Liver (tissue), 9 donors: ENCODE data around the gene PIGK. TPM values are rescaled to one million over a fixed set of nuclear protein-coding genes. Genes with fewer than 3 reads are reported as not detected.

Experiments
- DNase-seq: peaks from one replicate; pipeline ENCODE4 v3.0.0-alpha.2; 2017; ENCODE audit warnings: low spot score
- H3K27ac ChIP-seq, 2 donors: one replicate each; pipeline ENCODE4 v1.7.0; 2013; ENCODE audit warnings: inconsistent platforms in 2 of 2, low read length in 2 of 2, control low read depth in 1 of 2, low read depth in 1 of 2, mild to moderate bottlenecking in 1 of 2
- H3K27me3 ChIP-seq, 4 donors: one replicate each; pipeline versions ENCODE4 v1.6.1 to v1.7.0; 2013; ENCODE audit warnings: low read length in 3 of 4, inconsistent platforms in 1 of 4, mild to moderate bottlenecking in 1 of 4, moderate library complexity in 1 of 4; ENCODE audit not compliant: control insufficient read depth in 4 of 4, insufficient read depth in 4 of 4
- H3K36me3 ChIP-seq, 4 donors: one replicate each; pipeline versions ENCODE4 v1.6.1 to v1.7.0; 2013; ENCODE audit warnings: low read length in 3 of 4, mild to moderate bottlenecking in 3 of 4, low read depth in 1 of 4, moderate library complexity in 1 of 4; ENCODE audit not compliant: control insufficient read depth in 4 of 4, insufficient read depth in 3 of 4
- H3K4me1 ChIP-seq, 4 donors: one replicate each; pipeline versions ENCODE4 v1.6.1 to v1.7.0; 2013; ENCODE audit warnings: low read length in 3 of 4, mild to moderate bottlenecking in 3 of 4, moderate library complexity in 1 of 4; ENCODE audit not compliant: control insufficient read depth in 4 of 4, insufficient read depth in 4 of 4
- H3K4me3 ChIP-seq, 3 donors: one replicate each; pipeline versions ENCODE4 v1.6.1 to v1.7.0; 2013; ENCODE audit warnings: low read length in 3 of 3, control low read depth in 1 of 3, low read depth in 1 of 3, mild to moderate bottlenecking in 1 of 3
- H3K9ac ChIP-seq, 2 donors: one replicate each; pipeline ENCODE4 v1.7.0; 2013; ENCODE audit warnings: low read length in 2 of 2, mild to moderate bottlenecking in 2 of 2, moderate library complexity in 2 of 2, control low read depth in 1 of 2, low read depth in 1 of 2
- H3K9me3 ChIP-seq, 4 donors: one replicate each; pipeline versions ENCODE4 v1.6.1 to v1.7.0; 2013; ENCODE audit warnings: low read length in 3 of 4; ENCODE audit not compliant: control insufficient read depth in 4 of 4
- ATF3 ChIP-seq: IDR thresholded peaks from 2 replicates; pipeline ENCODE4 v1.6.1; 2016; ENCODE audit warnings: antibody characterized with exemption
- CTCF ChIP-seq: fragments of 150-350 bp; IDR thresholded peaks from 2 replicates; pipeline ENCODE4 v1.5.1; 2017; ENCODE audit warnings: improper control_type of control experiment, low read depth, low read length; ENCODE audit not compliant: missing input control
- EGR1 ChIP-seq, 2 donors: IDR thresholded peaks; 2 replicates each; pipeline ENCODE4 v1.6.1; 2016 to 2018; ENCODE audit warnings: antibody characterized with exemption in 2 of 2, low read depth in 2 of 2
- FOXA1 ChIP-seq: IDR thresholded peaks from 2 replicates; pipeline ENCODE4 v1.6.1; 2016; ENCODE audit warnings: antibody characterized with exemption
- FOXA2 ChIP-seq: IDR thresholded peaks from 2 replicates; pipeline ENCODE4 v1.6.1; 2016; ENCODE audit warnings: antibody characterized with exemption
- GABPA ChIP-seq, 2 donors: IDR thresholded peaks in 1 of 2; conservative IDR thresholded peaks in 1 of 2; 2 replicates each; pipeline ENCODE4 v1.6.1; 2016; ENCODE audit warnings: antibody characterized with exemption in 2 of 2, mild to moderate bottlenecking in 1 of 2, moderate library complexity in 1 of 2
- HNF4A ChIP-seq, 2 donors: conservative IDR thresholded peaks; 2 replicates each; pipeline ENCODE4 v1.6.1; 2016; ENCODE audit warnings: antibody characterized with exemption in 2 of 2, mild to moderate bottlenecking in 2 of 2
- HNF4G ChIP-seq: IDR thresholded peaks from 2 replicates; pipeline ENCODE4 v1.6.1; 2016; ENCODE audit warnings: antibody characterized with exemption
- JUND ChIP-seq, 2 donors: IDR thresholded peaks; 2 replicates each; pipeline ENCODE4 v1.6.1; 2016; ENCODE audit warnings: antibody characterized with exemption in 2 of 2
- NR2F2 ChIP-seq: IDR thresholded peaks from 2 replicates; pipeline ENCODE4 v1.6.1; 2016; ENCODE audit warnings: antibody characterized with exemption
- RAD21 ChIP-seq, 2 donors: IDR thresholded peaks; 2 replicates each; pipeline ENCODE4 v1.6.1; 2016; ENCODE audit warnings: antibody characterized with exemption in 2 of 2, mild to moderate bottlenecking in 2 of 2
- RXRA ChIP-seq, 2 donors: IDR thresholded peaks; 2 replicates each; pipeline ENCODE4 v1.6.1; 2017 to 2018; ENCODE audit warnings: antibody characterized with exemption in 2 of 2, mild to moderate bottlenecking in 1 of 2
- SP1 ChIP-seq: IDR thresholded peaks from 2 replicates; pipeline ENCODE4 v1.6.1; 2018; ENCODE audit warnings: antibody characterized with exemption, mild to moderate bottlenecking
- TAF1 ChIP-seq: conservative IDR thresholded peaks from 2 replicates; pipeline ENCODE4 v1.6.1; 2016; ENCODE audit warnings: antibody characterized with exemption, mild to moderate bottlenecking
- YY1 ChIP-seq: IDR thresholded peaks from 2 replicates; pipeline ENCODE4 v1.6.1; 2016; ENCODE audit warnings: antibody characterized with exemption, mild to moderate bottlenecking
- WGBS: extraction: QIAGEN DNeasy Blood & Tissue Kit; methylation state at CpG from one replicate; pipeline ENCODE4 v1.1.7; 2013; 5-methylcytosine and 5-hydroxymethylcytosine counted together
- polyA plus RNA-seq, 2 donors: library from polyadenylated mRNA; stranded (reverse) in 1 of 2; unstranded in 1 of 2; fragments of 200-250 nt in 1 of 2; fragments of >200 nt in 1 of 2; fragmentation: Nextera tagmentation in 1 of 2; extraction: Ambion mirVana in 1 of 2; gene quantifications; one replicate each; pipeline versions ENCODE4 v1.2.1 to v1.2.3, GENCODE V29; 2013 to 2015
- total RNA-seq, 2 donors: library from RNA; depleted of rRNA; stranded (reverse); fragments of >200 nt; gene quantifications; one replicate each; pipeline ENCODE4 v1.2.3, GENCODE V29; 2014
- TF ChIP-seq, protein P1 (sequence below): IDR thresholded peaks from 2 replicates; pipeline ENCODE4 v1.6.1; 2016; ENCODE audit warnings: antibody characterized with exemption, mild to moderate bottlenecking
- TF ChIP-seq, protein P2 (sequence below): IDR thresholded peaks from 2 replicates; pipeline ENCODE4 v1.6.1; 2016; ENCODE audit warnings: antibody characterized with exemption
- TF ChIP-seq, protein P3 (sequence below): IDR thresholded peaks from 2 replicates; pipeline ENCODE4 v1.6.1; 2016; ENCODE audit warnings: antibody characterized with exemption
- donor health status: healthy.
- donor health status: healthy.
- donor health status: healthy.
- donor health status: healthy.
- donor health status: healthy.

PIGK gene
- total and polyA plus RNA-seq, 4 donors, result 10.8 to 15.6 (median 14.4) TPM

- Histone ChIP-seq H3K36me3 (no peaks in the 10 kb centered on the region), H3K9ac (no peak overlapping the region), H3K9me3 (no peaks in the 10 kb centered on the region), H3K4me1 (no peaks in the 10 kb centered on the region), H3K27ac (no peak overlapping the region), H3K27me3 (no peaks in the 10 kb centered on the region), H3K4me3 (no peak overlapping the region)
- no peak for TF ChIP-seq FOXA1
- no peak for TF ChIP-seq FOXA2
- TF ChIP-seq JUND (IDR thresholded peaks at IDR 0.05), result no peak
- TF ChIP-seq, protein P1, sequence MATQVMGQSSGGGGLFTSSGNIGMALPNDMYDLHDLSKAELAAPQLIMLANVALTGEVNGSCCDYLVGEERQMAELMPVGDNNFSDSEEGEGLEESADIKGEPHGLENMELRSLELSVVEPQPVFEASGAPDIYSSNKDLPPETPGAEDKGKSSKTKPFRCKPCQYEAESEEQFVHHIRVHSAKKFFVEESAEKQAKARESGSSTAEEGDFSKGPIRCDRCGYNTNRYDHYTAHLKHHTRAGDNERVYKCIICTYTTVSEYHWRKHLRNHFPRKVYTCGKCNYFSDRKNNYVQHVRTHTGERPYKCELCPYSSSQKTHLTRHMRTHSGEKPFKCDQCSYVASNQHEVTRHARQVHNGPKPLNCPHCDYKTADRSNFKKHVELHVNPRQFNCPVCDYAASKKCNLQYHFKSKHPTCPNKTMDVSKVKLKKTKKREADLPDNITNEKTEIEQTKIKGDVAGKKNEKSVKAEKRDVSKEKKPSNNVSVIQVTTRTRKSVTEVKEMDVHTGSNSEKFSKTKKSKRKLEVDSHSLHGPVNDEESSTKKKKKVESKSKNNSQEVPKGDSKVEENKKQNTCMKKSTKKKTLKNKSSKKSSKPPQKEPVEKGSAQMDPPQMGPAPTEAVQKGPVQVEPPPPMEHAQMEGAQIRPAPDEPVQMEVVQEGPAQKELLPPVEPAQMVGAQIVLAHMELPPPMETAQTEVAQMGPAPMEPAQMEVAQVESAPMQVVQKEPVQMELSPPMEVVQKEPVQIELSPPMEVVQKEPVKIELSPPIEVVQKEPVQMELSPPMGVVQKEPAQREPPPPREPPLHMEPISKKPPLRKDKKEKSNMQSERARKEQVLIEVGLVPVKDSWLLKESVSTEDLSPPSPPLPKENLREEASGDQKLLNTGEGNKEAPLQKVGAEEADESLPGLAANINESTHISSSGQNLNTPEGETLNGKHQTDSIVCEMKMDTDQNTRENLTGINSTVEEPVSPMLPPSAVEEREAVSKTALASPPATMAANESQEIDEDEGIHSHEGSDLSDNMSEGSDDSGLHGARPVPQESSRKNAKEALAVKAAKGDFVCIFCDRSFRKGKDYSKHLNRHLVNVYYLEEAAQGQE, result no peak
- no peak for TF ChIP-seq HNF4A (conservative IDR thresholded peaks at IDR 0.05)
- TF ChIP-seq HNF4G, result no peak
- no peak for TF ChIP-seq SP1
- no peak for TF ChIP-seq CTCF
- TF ChIP-seq GABPA (IDR thresholded peaks at IDR 0.05 in 1 of 2, conservative IDR thresholded peaks at IDR 0.05 in 1 of 2), result no peak
- TF ChIP-seq EGR1 (IDR thresholded peaks at IDR 0.05; ENCODE audit: low read depth in 2 of 2), result no peak
- no peak for TF ChIP-seq YY1
- TF ChIP-seq RXRA (IDR thresholded peaks at IDR 0.05), result no peak
- no peak for TF ChIP-seq ATF3
- TF ChIP-seq RAD21 (IDR thresholded peaks at IDR 0.05), result no peak
- TF ChIP-seq NR2F2, result no peak
- no peak for TF ChIP-seq TAF1
- TF ChIP-seq, protein P2, sequence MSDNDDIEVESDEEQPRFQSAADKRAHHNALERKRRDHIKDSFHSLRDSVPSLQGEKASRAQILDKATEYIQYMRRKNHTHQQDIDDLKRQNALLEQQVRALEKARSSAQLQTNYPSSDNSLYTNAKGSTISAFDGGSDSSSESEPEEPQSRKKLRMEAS, result no peak
- TF ChIP-seq, protein P3, sequence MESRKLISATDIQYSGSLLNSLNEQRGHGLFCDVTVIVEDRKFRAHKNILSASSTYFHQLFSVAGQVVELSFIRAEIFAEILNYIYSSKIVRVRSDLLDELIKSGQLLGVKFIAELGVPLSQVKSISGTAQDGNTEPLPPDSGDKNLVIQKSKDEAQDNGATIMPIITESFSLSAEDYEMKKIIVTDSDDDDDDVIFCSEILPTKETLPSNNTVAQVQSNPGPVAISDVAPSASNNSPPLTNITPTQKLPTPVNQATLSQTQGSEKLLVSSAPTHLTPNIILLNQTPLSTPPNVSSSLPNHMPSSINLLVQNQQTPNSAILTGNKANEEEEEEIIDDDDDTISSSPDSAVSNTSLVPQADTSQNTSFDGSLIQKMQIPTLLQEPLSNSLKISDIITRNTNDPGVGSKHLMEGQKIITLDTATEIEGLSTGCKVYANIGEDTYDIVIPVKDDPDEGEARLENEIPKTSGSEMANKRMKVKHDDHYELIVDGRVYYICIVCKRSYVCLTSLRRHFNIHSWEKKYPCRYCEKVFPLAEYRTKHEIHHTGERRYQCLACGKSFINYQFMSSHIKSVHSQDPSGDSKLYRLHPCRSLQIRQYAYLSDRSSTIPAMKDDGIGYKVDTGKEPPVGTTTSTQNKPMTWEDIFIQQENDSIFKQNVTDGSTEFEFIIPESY, result no peak
- DNase-seq, result no peak
- WGBS, result 98% methylated on average over 2 of the region's 2 CpGs
These were observed 37.1 kb downstream of the PIGK start for GRCh38 chr1:77182083-77182482.
